Measurements from ENCODE around the gene GPR33.

DNA sequence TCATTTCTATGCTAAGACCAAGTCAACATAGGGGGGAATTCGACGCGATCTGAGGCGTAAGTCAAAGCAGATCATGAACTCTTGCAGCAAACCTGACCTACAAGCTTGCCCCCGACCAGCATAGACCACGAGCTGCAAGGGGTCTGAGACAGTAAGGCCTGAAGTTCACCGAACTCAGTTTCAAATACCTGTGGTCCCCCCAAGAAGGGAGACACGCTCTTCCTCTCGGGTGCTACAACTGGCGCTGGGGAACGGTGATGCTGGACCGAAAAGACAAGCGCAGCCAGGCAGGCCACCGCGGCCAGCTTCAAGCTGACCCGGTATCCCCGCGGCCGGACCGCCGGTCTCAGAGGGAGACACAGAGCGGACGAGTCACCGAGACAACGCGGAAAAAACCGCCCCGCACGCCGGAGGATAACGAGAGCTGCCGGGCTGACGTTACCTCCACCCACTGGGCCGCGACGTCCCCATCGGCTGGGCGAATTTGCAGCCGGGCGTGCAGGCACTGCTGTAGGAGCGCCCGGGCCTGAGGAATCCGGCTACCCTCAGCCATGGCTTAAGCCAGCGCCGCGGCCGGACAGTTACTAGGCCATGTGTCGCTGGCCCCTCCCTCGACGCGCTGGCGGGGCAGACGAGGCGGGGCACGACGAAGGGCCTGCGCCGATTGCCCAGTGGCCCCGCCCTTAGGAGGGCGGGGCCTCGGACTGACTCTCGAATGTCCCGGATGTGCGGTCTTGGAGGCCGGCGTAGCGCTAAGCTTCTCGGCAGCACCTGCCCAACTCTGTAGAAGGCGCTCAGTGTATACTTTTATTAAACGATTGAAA is 30.8 kb downstream of the GPR33 start, which contains the start of gene DTD2:
- TF ChIP-seq CREB1 (CRISPR knock-in tag; IDR thresholded peaks at IDR 0.05): peak; percentile 61; the same call in 1 of the 2 replicates
- no peak for TF ChIP-seq ATF3 (CRISPR knock-in tag; conservative IDR thresholded peaks at IDR 0.05)
- TF ChIP-seq CTCF (IDR thresholded peaks at IDR 0.05): no peak
- TF ChIP-seq TP53 (CRISPR knock-in tag; IDR thresholded peaks at IDR 0.05): no peak; the same call in 1 of the 2 replicates
- TF ChIP-seq NR3C1 (CRISPR knock-in tag; conservative IDR thresholded peaks at IDR 0.05; ENCODE audit: low read depth): no peak
- TF ChIP-seq GABPB1 (CRISPR knock-in tag; IDR thresholded peaks at IDR 0.05): peak; percentile 92
- no peak for TF ChIP-seq IRF1 (CRISPR knock-in tag; IDR thresholded peaks at IDR 0.05)
